ENCODE results near the gene DCLK3.

Gene DCLK3

GRCh38 chr3:36762918-36763849, 1.2 kb downstream of the DCLK3 start:
- DNase-seq = no peak

DNA sequence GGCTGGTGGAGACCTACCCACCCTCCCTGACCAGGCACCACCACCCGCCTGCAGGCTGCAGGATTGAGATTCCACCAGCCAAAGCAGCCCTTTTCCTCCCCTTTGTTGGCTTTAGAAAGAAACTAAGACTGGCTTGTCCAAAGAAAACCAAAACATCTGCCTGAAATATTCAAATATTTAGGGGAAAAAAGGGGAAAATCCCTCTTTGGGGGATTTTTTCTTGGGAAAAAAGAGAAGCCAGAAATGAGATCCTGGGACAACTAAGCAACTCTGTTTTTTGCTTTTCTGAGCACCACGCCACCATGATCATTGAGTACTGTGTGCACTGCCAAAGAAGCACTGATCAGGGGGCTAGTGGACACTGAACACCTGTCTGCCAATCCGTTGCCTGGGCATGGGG, 2.6 kb downstream of the DCLK3 start:
- DNase-seq = no peak

DNA sequence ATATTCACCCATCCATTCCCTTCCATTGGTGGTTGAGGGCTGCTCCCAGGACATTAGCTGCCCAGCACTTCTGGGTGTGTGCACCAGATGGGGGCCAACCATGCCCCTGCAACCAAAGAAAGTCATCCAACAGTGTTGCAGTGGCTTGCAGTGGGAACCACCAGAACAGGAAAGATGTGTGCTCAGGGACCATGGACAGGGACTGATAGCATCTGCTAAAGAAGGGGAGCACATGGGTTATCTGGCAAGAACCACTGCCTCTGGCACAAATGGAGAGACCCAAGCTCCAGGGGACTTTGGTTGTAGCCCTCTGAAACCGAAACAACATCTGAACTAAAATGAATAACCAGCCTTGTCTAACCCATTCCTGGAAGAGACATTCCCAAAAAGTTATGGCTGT, 8.1 kb downstream of the DCLK3 start:
- no peak for DNase-seq

DNA sequence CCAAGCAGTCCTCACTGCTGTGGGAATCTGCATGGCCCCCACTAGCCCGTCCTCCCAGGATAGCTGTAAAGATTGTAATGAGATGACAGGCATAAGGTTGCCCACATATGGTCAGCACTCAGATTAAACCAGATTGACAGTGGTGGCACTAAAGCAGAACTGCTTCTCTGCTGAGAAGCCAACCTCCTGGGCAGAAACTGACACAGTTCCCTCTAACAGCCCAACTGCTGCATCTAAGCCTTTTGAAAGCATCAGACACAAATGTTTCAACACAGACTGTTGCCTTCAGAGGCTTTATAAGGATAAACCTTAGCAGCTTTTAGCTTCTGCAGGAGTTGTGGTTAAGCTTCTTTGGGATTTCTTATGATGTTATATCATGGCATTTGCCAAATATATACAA, 13.0 kb downstream of the DCLK3 start:
- DNase-seq = no peak

DNA sequence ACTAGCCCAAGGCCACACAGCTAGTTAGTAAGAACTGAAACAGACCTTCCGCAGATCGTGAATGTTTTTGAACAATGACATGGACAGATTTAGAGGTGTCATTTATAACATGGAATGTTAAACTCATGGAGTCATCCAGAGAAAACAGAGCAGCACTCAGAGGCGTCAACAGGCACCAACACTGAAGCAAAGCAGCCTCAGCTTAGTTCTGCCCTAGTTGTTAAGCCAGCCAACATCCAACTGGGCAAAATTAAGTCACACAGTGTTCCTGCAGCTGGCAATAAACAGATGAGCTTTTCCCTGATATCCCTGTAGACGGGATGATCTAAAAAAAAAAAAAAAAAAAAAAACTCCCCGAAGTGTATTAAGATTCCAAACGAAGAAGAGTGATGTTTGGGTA, 13.6 kb downstream of the DCLK3 start:
- no peak for DNase-seq

DNA sequence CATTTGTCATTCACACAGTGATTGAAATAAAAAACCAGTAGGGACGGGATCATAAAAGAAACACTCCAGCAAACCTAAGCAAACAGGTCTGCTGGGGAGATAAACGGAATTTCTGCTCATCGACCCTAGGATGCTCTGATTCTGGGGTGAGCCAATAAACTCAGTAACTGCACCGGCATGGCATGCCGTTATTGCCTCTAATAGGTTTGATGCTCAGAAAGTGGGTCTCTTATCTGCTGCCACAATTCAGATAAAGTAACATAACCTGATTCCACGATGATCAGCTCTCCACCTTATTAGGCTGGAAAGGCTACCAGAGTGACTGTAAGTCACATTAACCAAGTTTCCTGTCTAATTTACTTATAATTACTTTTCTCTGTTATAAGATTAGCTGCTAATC, 19.6 kb downstream of the DCLK3 start:
- DNase-seq = no peak

- no peak for DNase-seq
These were observed 20.5 kb downstream of the DCLK3 start for GRCh38 chr3:36743826-36744225.

DNA sequence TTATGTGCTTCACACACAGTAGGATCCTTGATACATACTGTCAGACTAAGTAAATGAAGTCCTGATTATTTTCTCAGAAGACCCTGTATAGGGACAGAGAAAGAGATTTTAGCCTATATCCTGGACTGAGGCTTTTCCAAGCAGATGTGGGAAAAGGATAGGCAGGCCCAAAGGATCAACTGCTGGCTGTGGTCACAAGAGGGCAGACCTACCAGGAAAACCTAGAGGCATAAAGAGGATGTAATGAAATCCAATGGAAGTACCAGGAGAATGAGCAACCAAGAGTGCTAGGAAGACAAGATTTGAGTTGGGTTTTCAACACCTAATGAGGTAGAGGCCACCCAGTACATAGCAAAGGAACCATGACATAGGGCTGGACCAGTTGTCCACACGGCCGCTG, 23.1 kb downstream of the DCLK3 start:
- DNase-seq = no peak

- no peak for DNase-seq
These were observed 23.6 kb downstream of the DCLK3 start for GRCh38 chr3:36740787-36741186.

- DNase-seq = no peak
These were observed 25.7 kb downstream of the DCLK3 start for GRCh38 chr3:36738702-36739101.

GRCh38 chr3:36736301-36736700, 28.1 kb downstream of the DCLK3 start:
- DNase-seq = no peak

DNA sequence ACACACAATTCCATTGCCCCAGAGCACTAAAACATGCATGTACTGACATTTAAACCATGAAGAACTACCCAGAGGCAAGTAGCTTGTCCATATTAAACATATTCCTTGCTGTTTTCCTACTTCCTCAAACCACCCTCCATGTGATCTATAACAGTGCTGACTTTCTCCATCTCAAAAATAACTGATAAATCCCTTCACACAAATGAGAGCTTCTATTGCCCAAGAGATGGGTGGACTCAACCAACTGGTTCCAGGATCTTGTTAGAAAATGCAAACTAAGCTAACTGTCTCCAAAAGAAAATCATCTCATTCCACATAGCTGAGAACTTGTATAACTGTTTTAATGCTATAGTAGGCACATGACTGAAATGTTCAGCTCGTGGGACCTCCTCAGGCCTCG, 29.6 kb downstream of the DCLK3 start:
- DNase-seq = no peak

DNA sequence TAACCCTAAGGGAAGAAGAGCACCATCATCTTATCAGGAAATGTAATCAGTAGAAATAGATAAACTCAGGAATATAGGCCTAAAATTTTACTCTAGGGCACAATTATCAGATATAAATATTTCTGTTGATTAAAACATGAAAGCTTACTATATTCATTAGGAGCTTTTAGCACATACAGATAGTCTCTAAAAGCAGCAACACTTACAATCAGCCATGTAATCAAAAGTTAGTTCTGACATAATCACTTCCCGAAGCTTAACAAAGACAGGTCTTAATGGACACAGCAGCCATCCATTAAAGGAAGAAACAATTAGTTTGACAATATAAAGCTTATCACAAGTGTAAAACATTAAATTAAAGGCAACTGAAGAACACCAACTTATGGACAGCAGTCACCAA, 30.6 kb downstream of the DCLK3 start:
- DNase-seq = no peak

GRCh38 chr3:36733162-36733696, 31.1 kb downstream of the DCLK3 start:
- no peak for DNase-seq

DNA sequence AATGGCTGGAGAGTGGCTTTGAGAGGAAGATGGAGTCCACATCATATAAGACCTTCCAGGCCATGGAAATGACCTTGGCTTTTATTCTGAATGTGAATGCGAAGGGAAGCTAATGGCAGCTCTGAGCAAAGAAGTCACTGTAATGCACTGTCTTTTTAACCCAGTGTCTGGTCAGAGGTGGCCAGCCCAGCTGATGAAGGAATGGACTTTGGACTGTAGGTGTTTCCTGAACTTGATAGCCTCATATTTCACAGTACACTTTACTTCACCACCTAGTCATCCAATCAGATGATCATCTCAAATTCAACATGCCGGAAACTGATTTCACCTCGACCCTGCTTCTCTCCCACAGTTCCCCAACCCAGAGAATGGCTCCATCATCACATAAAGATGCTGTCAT, 33.4 kb downstream of the DCLK3 start:
- DNase-seq = no peak

- DNase-seq = no peak
These were observed 34.9 kb downstream of the DCLK3 start for GRCh38 chr3:36729204-36730056.

DNA sequence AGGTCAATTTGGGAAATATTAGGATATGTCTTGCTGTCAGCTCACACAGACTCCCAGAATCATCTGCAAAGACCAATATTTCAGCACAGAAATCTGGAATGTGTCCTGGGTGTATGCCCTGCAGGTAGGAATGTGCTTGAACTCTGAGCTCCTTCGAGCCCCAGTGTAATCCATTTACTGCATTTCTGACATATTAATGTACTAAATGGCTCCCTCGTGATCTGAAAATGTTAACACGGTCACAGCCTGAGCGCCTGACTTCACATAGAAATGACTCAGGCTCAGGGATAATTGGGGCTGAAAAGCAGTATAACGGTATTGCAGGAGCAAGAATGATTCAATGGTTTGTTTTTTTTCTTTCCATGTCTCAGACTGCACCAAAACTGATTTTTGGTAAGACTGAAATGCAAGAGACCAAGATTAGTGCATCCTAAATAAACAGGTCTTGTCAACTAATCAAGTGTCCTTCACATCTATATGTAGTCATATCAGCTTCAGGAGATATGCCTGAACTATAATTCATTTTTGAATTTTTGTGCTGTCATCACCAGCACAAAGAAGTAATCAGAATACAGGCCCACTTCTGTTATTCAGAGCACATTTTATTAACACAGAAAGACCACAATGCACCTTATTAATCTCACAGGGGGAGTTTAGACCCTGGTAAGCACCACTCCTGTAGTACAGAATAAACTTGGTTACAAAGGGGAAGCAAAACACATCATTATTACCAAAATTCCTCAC, 49.8 kb downstream of the DCLK3 start:
- no peak for DNase-seq

- DNase-seq = no peak
These were observed 50.4 kb downstream of the DCLK3 start for GRCh38 chr3:36713904-36714303.

DNA sequence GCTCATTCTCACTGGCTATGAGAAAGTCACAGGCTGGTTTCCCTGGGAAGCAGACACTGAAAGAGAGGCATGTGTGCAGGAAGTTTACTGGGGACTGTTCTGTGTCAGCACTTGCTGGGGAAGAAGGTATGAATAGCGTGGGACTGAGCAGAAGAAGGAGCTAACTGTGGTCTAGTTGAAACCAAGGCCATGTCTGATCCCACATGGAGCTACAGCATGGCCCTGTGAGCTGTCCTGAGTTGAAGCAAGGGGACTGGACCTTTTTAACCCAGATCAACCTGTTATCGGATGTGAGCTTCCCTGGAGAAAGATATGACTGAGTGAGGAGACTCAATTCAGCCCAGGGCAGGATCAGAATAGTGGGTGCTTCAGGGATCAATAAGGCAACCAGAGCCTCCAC, 53.7 kb downstream of the DCLK3 start:
- DNase-seq = no peak

DNA sequence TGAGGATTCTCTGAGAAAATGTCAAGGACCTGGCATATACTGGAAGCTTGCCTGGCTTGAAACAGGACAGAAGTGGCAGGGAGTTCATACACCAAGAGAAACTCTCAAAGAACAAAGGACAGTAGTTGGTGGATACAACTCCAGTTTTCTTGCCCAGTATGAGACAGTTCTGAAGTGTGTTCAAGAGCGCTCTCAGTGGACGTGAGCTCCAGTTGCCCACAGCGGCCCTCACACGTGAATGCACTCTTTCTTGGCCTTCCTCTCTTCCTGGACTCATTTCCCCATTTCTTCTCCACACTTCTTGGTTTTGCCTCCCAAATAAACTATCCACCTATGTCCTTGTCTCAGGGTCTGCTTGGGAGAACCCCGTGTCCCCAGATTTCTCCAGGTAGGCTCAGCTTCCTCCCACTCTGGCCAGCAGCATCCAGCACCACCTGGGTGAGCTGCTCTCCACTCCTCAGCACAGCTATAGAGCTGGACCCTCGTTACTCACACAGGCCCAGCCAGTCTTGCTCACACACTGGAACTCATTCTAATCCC, 54.5 kb downstream of the DCLK3 start:
- no peak for DNase-seq

DNA sequence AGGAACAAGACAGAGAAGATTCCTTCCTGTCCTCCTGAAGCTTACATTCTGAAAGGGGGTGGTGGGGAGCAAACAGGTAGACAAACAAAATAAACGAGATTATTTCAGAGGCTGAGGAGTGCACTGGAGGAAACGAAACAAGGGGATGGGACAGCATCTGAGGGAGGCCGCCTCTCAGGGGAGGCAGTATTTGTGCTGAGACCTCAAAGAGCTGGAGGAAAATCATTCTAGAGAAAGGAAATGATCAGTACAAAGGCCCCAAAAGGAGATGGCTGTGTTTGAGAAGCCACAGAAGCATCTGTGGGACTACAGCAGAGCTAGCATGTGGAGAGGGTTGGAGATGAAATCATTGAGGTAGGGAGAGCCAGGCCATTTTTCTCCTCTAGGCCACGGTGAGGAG, 55.1 kb downstream of the DCLK3 start:
- no peak for DNase-seq

- no peak for DNase-seq
These were observed 56.5 kb downstream of the DCLK3 start for GRCh38 chr3:36707623-36708409.

Measured in activated CD4-positive, alpha-beta T cell treated with anti-CD3 and anti-CD28 coated beads for 4 hours (primary cell).